ENCODE results near the gene KRTAP10-9.
"Not testable (repeated sequence)": the region's sequence is repeated elsewhere in the genome, so short reads cannot be mapped to it uniquely, and the experiment has no call there.

KRTAP10-9 gene

GRCh38 chr21:44595524-44595923 lies 31.4 kb upstream of the KRTAP10-9 start:
- DNase-seq (ENCODE audit: low read depth in 2 of 2, low spot score in 1 of 2): no peak

GRCh38 chr21:44596068-44596725 lies 30.7 kb upstream of the KRTAP10-9 start:
- no peak for DNase-seq (ENCODE audit: low read depth in 2 of 2, low spot score in 1 of 2)

- no peak for DNase-seq (ENCODE audit: low read depth in 2 of 2, low spot score in 1 of 2)
Measured at GRCh38 chr21:44598061-44598460, 28.8 kb upstream of the KRTAP10-9 start.

- no peak for DNase-seq (ENCODE audit: low read depth in 2 of 2, low spot score in 1 of 2)
Measured at GRCh38 chr21:44599264-44600029, 27.4 kb upstream of the KRTAP10-9 start.

- DNase-seq (ENCODE audit: low read depth in 2 of 2, low spot score in 1 of 2): not testable (repeated sequence)
Measured at GRCh38 chr21:44600118-44600978, 26.5 kb upstream of the KRTAP10-9 start, which contains the start of gene KRTAP10-7. KRTAP10-7 (plus strand) TSS chr21:44600597; CDS start chr21:44600622, 25 bp downstream.

GRCh38 chr21:44601091-44601490 lies 25.8 kb upstream of the KRTAP10-9 start:
- not testable (repeated sequence) for DNase-seq (ENCODE audit: low read depth in 2 of 2, low spot score in 1 of 2)

GRCh38 chr21:44601596-44602462 lies 25.1 kb upstream of the KRTAP10-9 start:
- no peak for DNase-seq (ENCODE audit: low read depth in 2 of 2, low spot score in 1 of 2)

GRCh38 chr21:44602463-44602850 lies 24.4 kb upstream of the KRTAP10-9 start:
- no peak for DNase-seq (ENCODE audit: low read depth in 2 of 2, low spot score in 1 of 2)

- no peak for DNase-seq (ENCODE audit: low read depth in 2 of 2, low spot score in 1 of 2)
Measured at GRCh38 chr21:44603109-44603875, 23.6 kb upstream of the KRTAP10-9 start.

GRCh38 chr21:44603911-44604310 lies 23.0 kb upstream of the KRTAP10-9 start:
- no peak for DNase-seq (ENCODE audit: low read depth in 2 of 2, low spot score in 1 of 2)

- DNase-seq (ENCODE audit: low read depth in 2 of 2, low spot score in 1 of 2): no peak
Measured at GRCh38 chr21:44606495-44606894, 20.4 kb upstream of the KRTAP10-9 start.

GRCh38 chr21:44609193-44609592 lies 17.7 kb upstream of the KRTAP10-9 start:
- DNase-seq (ENCODE audit: low read depth in 2 of 2, low spot score in 1 of 2): no peak

- DNase-seq (ENCODE audit: low read depth in 2 of 2, low spot score in 1 of 2): not testable (repeated sequence)
Measured at GRCh38 chr21:44610157-44610843, 16.6 kb upstream of the KRTAP10-9 start.

- no peak for DNase-seq (ENCODE audit: low read depth in 2 of 2, low spot score in 1 of 2)
Measured at GRCh38 chr21:44611551-44611950, 15.3 kb upstream of the KRTAP10-9 start.

- no peak for DNase-seq (ENCODE audit: low read depth in 2 of 2, low spot score in 1 of 2)
Measured at GRCh38 chr21:44612029-44612486, 14.8 kb upstream of the KRTAP10-9 start, which contains the start of gene KRTAP10-8. KRTAP10-8 (plus strand) TSS chr21:44612079; CDS start chr21:44612101, 22 bp downstream.

GRCh38 chr21:44612669-44613229 lies 14.1 kb upstream of the KRTAP10-9 start:
- no peak for DNase-seq (ENCODE audit: low read depth in 2 of 2, low spot score in 1 of 2)

GRCh38 chr21:44613386-44614155 lies 13.3 kb upstream of the KRTAP10-9 start:
- DNase-seq (ENCODE audit: low read depth in 2 of 2, low spot score in 1 of 2): no peak

GRCh38 chr21:44614161-44614631 lies 12.7 kb upstream of the KRTAP10-9 start:
- DNase-seq (ENCODE audit: low read depth in 2 of 2, low spot score in 1 of 2): no peak

All from stimulated activated CD8-positive, alpha-beta memory T cell treated with anti-CD3 and anti-CD28 coated beads, Interleukin-4, amount 100 ng/mL, for 1 hour (primary cell).